Measurements from ENCODE around the gene SYNPO2.

GRCh38 chr4:118974758-118975157 is 86.1 kb downstream of the SYNPO2 start:
- no peak for TF ChIP-seq EZH2 (IDR thresholded peaks at IDR 0.05; ENCODE audit: borderline replicate concordance, low read depth, low read length, poor library complexity, severe bottlenecking)
- no peak for TF ChIP-seq CTCF (conservative IDR thresholded peaks at IDR 0.05; ENCODE audit: low read depth, low read length)

All from A673 (cell line).